GM19397 (cell line): ENCODE results near the gene HHATL.

ENCODE experiments used
- ATAC-seq: cut with Tn5 transposase; IDR thresholded peaks from one replicate; pipeline ENCODE4 v1.9.1; 2021; ENCODE audit warnings: mild to moderate bottlenecking, moderate library complexity; ENCODE audit not compliant: unreplicated experiment

Gene HHATL

GRCh38 chr3:42699511-42699971 lies 3.1 kb downstream of the HHATL start:
- no peak for ATAC-seq

GRCh38 chr3:42698911-42699230 lies 3.7 kb downstream of the HHATL start:
- no peak for ATAC-seq

- no peak for ATAC-seq
These were observed 4.2 kb downstream of the HHATL start for GRCh38 chr3:42698216-42698910.

- ATAC-seq = no peak
These were observed 5.1 kb downstream of the HHATL start for GRCh38 chr3:42697289-42698051.

GRCh38 chr3:42696356-42697288 lies 6.0 kb downstream of the HHATL start:
- no peak for ATAC-seq

GRCh38 chr3:42694366-42694765 lies 8.2 kb downstream of the HHATL start:
- ATAC-seq = no peak

- no peak for ATAC-seq
These were observed 9.1 kb downstream of the HHATL start for GRCh38 chr3:42693530-42693930.

GRCh38 chr3:42692667-42693529 lies 9.7 kb downstream of the HHATL start:
- no peak for ATAC-seq

GRCh38 chr3:42691816-42692666 lies 10.6 kb downstream of the HHATL start:
- no peak for ATAC-seq

- no peak for ATAC-seq
These were observed 11.6 kb downstream of the HHATL start for GRCh38 chr3:42690766-42691680.

GRCh38 chr3:42690191-42690590 lies 12.4 kb downstream of the HHATL start:
- ATAC-seq = no peak

GRCh38 chr3:42689421-42690014 lies 13.1 kb downstream of the HHATL start:
- ATAC-seq = no peak

GRCh38 chr3:42688487-42689420 lies 13.8 kb downstream of the HHATL start:
- no peak for ATAC-seq

GRCh38 chr3:42688016-42688415 lies 14.6 kb downstream of the HHATL start:
- ATAC-seq = no peak

GRCh38 chr3:42686832-42687650 lies 15.6 kb downstream of the HHATL start:
- no peak for ATAC-seq
